ENCODE results near the gene CCDC24. TPM values are rescaled to one million over a fixed set of nuclear protein-coding genes. Genes with fewer than 3 reads are reported as not detected.

CCDC24 gene
- total RNA-seq, 1 experiment from 2014 or later, result 11.8 TPM

DNA sequence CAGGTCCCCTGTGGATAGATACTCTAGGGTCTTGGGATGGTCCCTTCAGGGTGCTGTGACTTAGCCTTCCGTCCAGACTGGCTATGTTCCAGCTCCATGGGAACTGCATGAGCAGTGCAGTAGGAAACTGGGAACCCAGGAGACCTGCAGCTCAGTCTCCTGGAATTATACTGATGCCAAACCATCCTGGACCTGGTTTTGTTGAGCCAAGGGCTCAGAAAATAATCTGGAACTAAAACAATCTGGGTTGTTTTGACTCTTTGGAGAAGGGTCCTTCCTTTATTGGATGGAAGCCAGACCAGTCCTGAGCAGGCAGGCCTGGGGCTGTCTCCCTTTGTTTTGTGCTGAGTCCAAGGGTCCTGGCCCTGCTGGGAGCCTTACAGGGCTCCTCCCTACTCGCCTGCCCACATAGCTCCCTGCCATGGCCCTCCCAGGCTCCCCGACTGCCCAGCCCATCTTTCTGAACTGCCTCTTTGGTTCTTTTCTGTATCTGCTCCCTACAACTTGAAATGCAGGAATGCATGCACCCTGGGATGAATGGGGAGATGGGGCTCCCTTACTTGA, 43.4 kb upstream of the CCDC24 start:
- Histone ChIP-seq H3K56ac (ENCODE audit: insufficient read length, low read depth, low read length) (no peak overlapping the region), H2BK15ac (ENCODE audit: low read depth, low read length) (no peak overlapping the region), H3K18ac (ENCODE audit: insufficient read length, low read depth, low read length) (no peak overlapping the region), H3K79me1 (ENCODE audit: insufficient read depth, low read depth, low read length, poor library complexity, severe bottlenecking) (no peaks in the 10 kb centered on the region), H2BK120ac (ENCODE audit: low read depth, low read length, poor library complexity, severe bottlenecking) (no peak overlapping the region), H3K9ac (ENCODE audit: extremely low read depth, insufficient read length, low read length) (no peak overlapping the region), H2BK12ac (ENCODE audit: insufficient read length, low read depth, low read length) (no peak overlapping the region), H3K14ac (ENCODE audit: insufficient read depth, low read length) (no peak overlapping the region), H3K4ac (ENCODE audit: low read depth, low read length) (no peak overlapping the region), H3K4me1 (ENCODE audit: insufficient read depth, low read length) (no peaks in the 10 kb centered on the region), H3K27ac (ENCODE audit: insufficient read length, low read depth, low read length) (no peak overlapping the region), H3K4me2 (ENCODE audit: insufficient read depth, insufficient read length, low read length) (peak overlapping the region; percentile 63), H3T11ph (ENCODE audit: low read length) (no peak overlapping the region), H2BK5ac (ENCODE audit: insufficient read length, low read length) (no peak overlapping the region), H4K5ac (ENCODE audit: insufficient read length, low read depth, low read length) (no peak overlapping the region), H4K20me1 (ENCODE audit: control insufficient read depth, insufficient read depth, insufficient read length) (no peaks in the 10 kb centered on the region), H3K9me3 (ENCODE audit: control insufficient read depth, low read depth, low read length) (no peaks in the 10 kb centered on the region), H2AFZ (ENCODE audit: low read length) (no peak overlapping the region), H4K91ac (ENCODE audit: insufficient read length, low read depth, low read length) (no peak overlapping the region), H3K79me2 (ENCODE audit: insufficient read depth, low read length) (no peaks in the 10 kb centered on the region), H2BK20ac (ENCODE audit: low read depth, low read length, poor library complexity, severe bottlenecking) (no peak overlapping the region), H2AK5ac (ENCODE audit: insufficient read length, low read length) (no peak overlapping the region), H3K23me2 (ENCODE audit: insufficient read length, low read depth, low read length, poor library complexity, severe bottlenecking) (peaks cover 10% of the 10 kb centered on the region), H3K23ac (ENCODE audit: insufficient read length, low read depth, low read length) (no peak overlapping the region), H3K27me3 (ENCODE audit: insufficient read depth, low read length) (no peaks in the 10 kb centered on the region), H4K8ac (replicated peaks; ENCODE audit: insufficient read length, low read depth, low read length) (no peak overlapping the region)
- no peak for TF ChIP-seq CTCF (conservative IDR thresholded peaks at IDR 0.05)
- no peak for DNase-seq
- Mint-ChIP-seq H3K4me3 (peak overlapping the region; percentile 84 to 88), H3K27ac (no peak overlapping the region; a peak in 1 of 7 replicates), H3K36me3 (ENCODE audit: insufficient read depth in 1 of 3, low read depth in 3 of 3) (peaks cover 0 to 9% (median 7%) of the 10 kb centered on the region in 3 experiments; a peak in 6 of 7 replicates), H3K27me3 (ENCODE audit: low read depth) (no peaks in the 10 kb centered on the region; the same call in 1 of the 2 replicates), H3K9me3 (no peaks in the 10 kb centered on the region), H3K4me1 (peaks cover 23 to 31% of the 10 kb centered on the region in 2 experiments)
- no CpG with 5 or more reads among the region's 3 CpGs for WGBS (ENCODE audit: extremely low coverage, insufficient read length, low lambda C conversion rate)

Measured in H9 (cell line).